Smooth muscle cell (in vitro differentiated cells): ENCODE measurements around the gene SORCS3. TPM values are rescaled to one million over a fixed set of nuclear protein-coding genes. Genes with fewer than 3 reads are reported as not detected.

Experiments
- DNase-seq: peaks from one replicate; lab custom pipeline; 2025; ENCODE audit not compliant: unreplicated experiment; lab: John Stamatoyannopoulos, UW
- H2AFZ ChIP-seq: fragments of 200-600 bp; sonication (generic); 2 replicates; pipeline ENCODE4 v1.6.0; 2016; ENCODE audit warnings: antibody characterized with exemption, low read depth, mild to moderate bottlenecking
- H3F3A ChIP-seq: fragments of 200-600 bp; sonication (generic); 2 replicates; pipeline ENCODE4 v1.6.0; 2017; ENCODE audit warnings: antibody characterized with exemption, low read depth
- H3K27ac ChIP-seq: fragments of 200-600 bp; sonication (generic); 2 replicates; pipeline ENCODE4 v1.5.1; 2016; ENCODE audit warnings: low read depth, mild to moderate bottlenecking
- H3K27me3 ChIP-seq: fragments of 200-600 bp; sonication (generic); 2 replicates; pipeline ENCODE4 v1.6.1; 2016; ENCODE audit warnings: low read depth, mild to moderate bottlenecking
- H3K36me3 ChIP-seq: fragments of 200-600 bp; sonication (generic); 2 replicates; pipeline ENCODE4 v1.5.1; 2016; ENCODE audit warnings: low read depth
- H3K4me1 ChIP-seq: fragments of 200-600 bp; sonication (generic); 2 replicates; pipeline ENCODE4 v1.5.1; 2016; ENCODE audit warnings: low read depth
- H3K4me2 ChIP-seq: fragments of 200-600 bp; sonication (generic); 2 replicates; pipeline ENCODE4 v1.6.0; 2016; ENCODE audit warnings: mild to moderate bottlenecking
- H3K4me3 ChIP-seq: fragments of 200-600 bp; sonication (generic); 2 replicates; pipeline ENCODE4 v1.5.1; 2016; ENCODE audit warnings: mild to moderate bottlenecking
- H3K79me2 ChIP-seq: fragments of 200-600 bp; sonication (generic); 2 replicates; pipeline ENCODE4 v1.6.0; 2016; ENCODE audit warnings: low read depth, mild to moderate bottlenecking
- H3K9ac ChIP-seq: fragments of 200-600 bp; sonication (generic); 2 replicates; pipeline ENCODE4 v1.6.0; 2016; ENCODE audit warnings: low read depth
- H3K9me3 ChIP-seq: fragments of 200-600 bp; sonication (generic); replicated peaks from 2 replicates; pipeline ENCODE4 v1.5.1; 2016; ENCODE audit warnings: low read depth
- H4K20me1 ChIP-seq: fragments of 200-600 bp; sonication (generic); 2 replicates; pipeline ENCODE4 v1.6.0; 2016; ENCODE audit warnings: low read depth
- CTCF ChIP-seq: fragments of 200-600 bp; sonication (generic); IDR thresholded peaks from 2 replicates; pipeline ENCODE4 v1.5.1; 2017; ENCODE audit warnings: borderline replicate concordance, mild to moderate bottlenecking, antibody characterized with exemption; ENCODE audit not compliant: insufficient read depth, poor library complexity, severe bottlenecking
- WGBS: methylation state at CpG from one replicate; pipeline ENCODE4 v1.1.7; 2016; ENCODE audit warnings: low lambda C conversion rate; 5-methylcytosine and 5-hydroxymethylcytosine counted together
- polyA plus RNA-seq: library from polyadenylated mRNA; unstranded; fragments of >200 nt; fragmentation: Nextera tagmentation; extraction: Ambion mirVana; gene quantifications from 2 replicates; pipeline ENCODE4 v1.2.1, GENCODE V29; 2016
- total RNA-seq: library from RNA; depleted of rRNA; stranded (reverse); fragments of >200 nt; gene quantifications from 2 replicates; pipeline ENCODE4 v1.2.3, GENCODE V29; 2014

The SORCS3 gene
- total and polyA plus RNA-seq, 2 experiments from 2014 or later = not detected

DNA sequence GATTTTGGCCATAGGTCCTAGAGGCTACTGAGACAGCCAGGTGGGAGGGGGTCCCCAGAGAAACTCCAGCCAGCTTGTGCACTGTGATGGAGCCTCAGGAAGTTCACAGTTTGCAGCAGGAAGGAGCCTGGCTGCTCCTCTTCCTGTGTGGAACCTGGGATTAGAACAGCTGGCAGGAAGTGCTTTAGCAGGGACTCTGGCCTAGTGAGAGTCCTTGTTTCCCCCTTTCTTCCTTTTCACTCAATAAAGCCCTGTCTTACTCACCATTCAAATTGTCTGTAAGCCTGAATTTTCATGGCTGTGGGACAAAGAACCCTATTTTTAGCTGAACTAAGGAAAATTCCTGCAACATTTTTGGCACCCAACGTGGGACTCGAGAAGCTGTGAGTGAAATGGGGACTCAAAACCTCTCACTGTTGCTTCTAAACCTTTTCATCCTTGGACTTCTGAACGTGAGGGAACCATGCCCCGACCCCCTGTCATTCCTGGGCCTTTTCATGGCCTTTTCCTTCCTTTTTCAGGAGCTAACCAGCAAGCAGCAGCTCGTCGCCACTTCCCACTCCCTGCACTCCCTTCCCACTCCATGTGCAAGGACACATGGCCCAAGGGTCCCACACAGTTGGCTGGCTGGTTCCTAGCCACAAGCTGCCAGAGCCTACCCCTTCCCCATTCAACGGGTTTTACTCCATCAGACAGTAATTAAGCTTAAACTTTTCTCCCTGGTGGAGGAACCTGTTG lies 32.8 kb upstream of the SORCS3 start:
- Histone ChIP-seq H3K27ac (no peak overlapping the region), H3K36me3 (no peaks in the 10 kb centered on the region), H3K9ac (no peak overlapping the region), H3K4me1 (no peaks in the 10 kb centered on the region), H2AFZ (no peak overlapping the region), H3K27me3 (peaks cover 2% of the 10 kb centered on the region), H3K79me2 (no peaks in the 10 kb centered on the region), H3K4me3 (no peak overlapping the region), H4K20me1 (no peaks in the 10 kb centered on the region), H3F3A (no peaks in the 10 kb centered on the region), H3K9me3 (no peaks in the 10 kb centered on the region), H3K4me2 (no peak overlapping the region)
- no peak for DNase-seq
- WGBS = 86% methylated on average over 7 of the region's 7 CpGs
- no peak for TF ChIP-seq CTCF

DNA sequence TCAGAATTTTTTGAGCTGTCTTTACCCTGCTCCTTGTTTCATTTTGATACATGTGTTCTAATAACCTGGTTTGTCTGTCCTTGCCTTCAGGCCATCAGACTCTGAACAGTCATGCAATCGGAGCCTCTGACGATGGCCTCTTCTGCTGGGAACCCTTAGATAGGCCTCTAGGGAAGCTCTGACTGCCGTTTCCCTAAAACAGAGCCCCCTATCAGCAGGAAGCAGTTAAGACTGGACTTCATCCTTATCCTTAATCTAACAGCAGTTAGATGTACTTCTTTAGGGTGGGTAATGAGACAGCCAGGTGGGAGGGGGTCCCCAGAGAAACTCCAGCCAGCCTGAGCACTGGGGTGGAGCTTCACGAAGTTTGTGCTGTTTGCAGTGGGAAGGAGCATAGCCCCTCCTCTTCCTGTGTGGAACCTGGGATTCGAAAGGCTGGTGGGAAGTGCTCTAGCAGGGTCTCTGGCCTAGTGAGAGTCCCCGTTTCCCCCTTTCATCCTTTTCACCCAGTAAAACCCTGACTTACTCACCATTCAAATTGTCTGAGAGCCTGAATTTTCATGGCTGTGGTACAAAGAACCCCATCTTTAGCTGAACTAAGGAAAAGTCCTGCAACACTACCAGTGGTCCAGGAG lies 28.4 kb upstream of the SORCS3 start:
- 64% methylated on average over 6 of the region's 6 CpGs for WGBS
- Histone ChIP-seq H4K20me1 (no peaks in the 10 kb centered on the region), H3K27ac (no peak overlapping the region), H3K4me1 (no peaks in the 10 kb centered on the region), H3K9ac (no peak overlapping the region), H3K36me3 (no peaks in the 10 kb centered on the region), H3F3A (no peaks in the 10 kb centered on the region), H3K4me2 (no peak overlapping the region), H3K4me3 (no peak overlapping the region), H3K9me3 (no peaks in the 10 kb centered on the region), H3K79me2 (no peaks in the 10 kb centered on the region), H3K27me3 (no peaks in the 10 kb centered on the region), H2AFZ (no peak overlapping the region)
- no peak for DNase-seq
- no peak for TF ChIP-seq CTCF

GRCh38 chr10:104613406-104613805 lies 27.7 kb upstream of the SORCS3 start:
- 65% methylated on average over 2 of the region's 2 CpGs for WGBS
- Histone ChIP-seq H3K4me2 (no peak overlapping the region), H3K4me3 (no peak overlapping the region), H3K9me3 (no peaks in the 10 kb centered on the region), H3K9ac (no peak overlapping the region), H3K27ac (no peak overlapping the region), H3F3A (no peaks in the 10 kb centered on the region), H4K20me1 (no peaks in the 10 kb centered on the region), H3K4me1 (no peaks in the 10 kb centered on the region), H3K36me3 (no peaks in the 10 kb centered on the region), H3K27me3 (no peaks in the 10 kb centered on the region), H3K79me2 (no peaks in the 10 kb centered on the region), H2AFZ (no peak overlapping the region)
- DNase-seq = no peak
- no peak for TF ChIP-seq CTCF
